GM20000 (cell line): ENCODE measurements around the gene GLMP.

Source experiments
- DNase-seq: peaks from one replicate; pipeline ENCODE4 v3.0.0; 2012; ENCODE audit warnings: low spot score
- TF ChIP-seq, protein P1 (sequence below): IDR thresholded peaks from 2 replicates; pipeline ENCODE4 v1.5.1; 2012; ENCODE audit warnings: mild to moderate bottlenecking, control low read depth; ENCODE audit errors: extremely low read depth, missing control alignments

The GLMP gene

DNA sequence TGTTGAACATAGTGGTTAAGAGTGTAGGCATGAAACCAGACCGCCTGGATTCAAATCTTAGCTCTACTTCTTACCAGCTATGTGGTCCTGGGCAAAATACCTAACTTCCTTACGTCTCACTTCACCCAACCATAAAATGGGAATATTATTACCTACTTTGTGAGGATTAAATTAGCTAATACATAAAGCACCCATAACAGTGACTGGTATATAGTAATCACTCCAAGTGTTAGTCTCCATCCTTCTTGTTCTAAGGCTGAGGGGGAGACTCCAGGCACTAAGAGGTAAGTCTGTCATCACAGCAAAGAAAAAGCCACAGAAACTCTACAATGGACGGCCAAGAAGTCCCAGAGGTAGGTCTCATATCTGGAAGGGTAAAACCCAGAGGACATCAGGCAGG, 15.6 kb downstream of the GLMP start:
- DNase-seq = no peak
- TF ChIP-seq, protein P1, sequence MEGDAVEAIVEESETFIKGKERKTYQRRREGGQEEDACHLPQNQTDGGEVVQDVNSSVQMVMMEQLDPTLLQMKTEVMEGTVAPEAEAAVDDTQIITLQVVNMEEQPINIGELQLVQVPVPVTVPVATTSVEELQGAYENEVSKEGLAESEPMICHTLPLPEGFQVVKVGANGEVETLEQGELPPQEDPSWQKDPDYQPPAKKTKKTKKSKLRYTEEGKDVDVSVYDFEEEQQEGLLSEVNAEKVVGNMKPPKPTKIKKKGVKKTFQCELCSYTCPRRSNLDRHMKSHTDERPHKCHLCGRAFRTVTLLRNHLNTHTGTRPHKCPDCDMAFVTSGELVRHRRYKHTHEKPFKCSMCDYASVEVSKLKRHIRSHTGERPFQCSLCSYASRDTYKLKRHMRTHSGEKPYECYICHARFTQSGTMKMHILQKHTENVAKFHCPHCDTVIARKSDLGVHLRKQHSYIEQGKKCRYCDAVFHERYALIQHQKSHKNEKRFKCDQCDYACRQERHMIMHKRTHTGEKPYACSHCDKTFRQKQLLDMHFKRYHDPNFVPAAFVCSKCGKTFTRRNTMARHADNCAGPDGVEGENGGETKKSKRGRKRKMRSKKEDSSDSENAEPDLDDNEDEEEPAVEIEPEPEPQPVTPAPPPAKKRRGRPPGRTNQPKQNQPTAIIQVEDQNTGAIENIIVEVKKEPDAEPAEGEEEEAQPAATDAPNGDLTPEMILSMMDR = no peak

DNA sequence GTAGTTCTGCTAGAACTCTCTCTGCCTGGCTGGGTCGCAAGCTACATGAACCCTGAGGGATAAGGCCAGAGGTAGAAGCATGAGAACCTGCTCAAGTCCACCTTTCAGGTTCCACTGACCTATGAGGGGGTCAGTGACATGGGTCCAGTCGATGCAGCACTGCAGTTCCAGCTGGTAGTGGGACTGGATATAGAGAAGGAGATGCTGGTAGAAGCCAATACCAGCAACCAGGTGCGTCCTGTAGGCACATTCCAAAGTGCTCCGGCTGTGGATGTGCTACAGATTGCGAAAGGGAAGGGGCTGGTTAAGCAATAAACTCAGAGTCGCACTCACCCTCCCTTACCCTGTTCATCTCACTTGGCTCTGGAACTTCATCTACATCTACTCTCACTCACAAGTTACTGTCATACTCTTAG, 18.5 kb downstream of the GLMP start:
- TF ChIP-seq, protein P1 = no peak
- no peak for DNase-seq

DNA sequence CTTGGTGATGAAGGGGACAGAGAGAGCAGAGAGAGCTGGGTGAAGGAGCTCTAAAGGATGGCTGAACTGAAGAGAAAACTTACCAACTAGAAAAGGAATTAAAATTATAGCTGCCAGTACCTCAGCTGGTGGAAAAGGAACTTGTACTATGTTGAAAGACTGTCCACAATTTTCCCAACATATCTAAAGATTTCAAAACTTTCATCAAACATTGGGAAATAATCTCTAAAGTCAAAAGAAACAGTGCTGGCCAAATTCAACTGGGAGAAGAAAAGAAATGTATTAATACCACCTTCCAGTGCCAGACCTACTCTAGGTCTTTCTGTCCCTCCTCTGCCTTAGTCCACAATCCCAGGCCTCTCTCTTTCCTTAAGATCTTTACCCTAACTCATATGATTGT, 18.9 kb downstream of the GLMP start:
- TF ChIP-seq, protein P1 = no peak
- no peak for DNase-seq

DNA sequence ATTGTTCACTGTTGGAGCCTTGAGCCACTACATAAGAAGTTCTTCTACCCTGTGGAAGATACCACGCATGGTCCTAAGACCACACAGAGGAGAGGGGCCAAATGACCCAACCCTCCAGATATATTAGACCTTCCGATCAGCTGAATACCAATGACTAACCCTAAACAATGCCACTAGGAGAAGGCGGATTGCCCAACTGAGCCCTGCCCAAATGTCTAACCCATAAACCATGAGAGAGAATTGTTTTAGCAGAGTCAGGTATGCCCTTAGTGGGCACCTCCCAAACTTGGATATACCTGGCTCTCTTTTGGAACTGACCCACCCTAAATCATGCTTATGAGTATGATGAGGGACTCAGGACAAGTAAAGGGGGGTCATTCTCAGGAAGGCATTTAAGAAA, 25.2 kb downstream of the GLMP start:
- TF ChIP-seq, protein P1 = no peak
- no peak for DNase-seq

DNA sequence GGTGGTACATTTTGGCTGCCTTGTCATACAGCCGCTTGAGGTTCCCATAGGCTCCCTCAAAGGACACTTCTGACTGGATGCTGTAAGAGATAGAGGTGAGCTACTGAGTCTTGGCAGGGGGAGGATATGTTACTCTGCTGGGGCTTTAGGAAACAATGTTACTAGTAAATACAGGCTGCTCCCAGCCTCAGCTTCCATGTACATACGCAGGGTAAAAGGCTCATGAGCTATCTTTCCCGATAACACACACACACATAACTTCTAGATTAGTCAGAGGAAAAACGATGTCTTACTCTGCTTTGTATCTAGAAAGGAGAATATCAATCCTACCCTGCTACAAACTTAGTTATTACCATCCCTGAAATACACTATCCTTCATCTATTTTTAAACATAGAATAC, 27.1 kb downstream of the GLMP start:
- DNase-seq = no peak
- TF ChIP-seq, protein P1 = no peak

DNA sequence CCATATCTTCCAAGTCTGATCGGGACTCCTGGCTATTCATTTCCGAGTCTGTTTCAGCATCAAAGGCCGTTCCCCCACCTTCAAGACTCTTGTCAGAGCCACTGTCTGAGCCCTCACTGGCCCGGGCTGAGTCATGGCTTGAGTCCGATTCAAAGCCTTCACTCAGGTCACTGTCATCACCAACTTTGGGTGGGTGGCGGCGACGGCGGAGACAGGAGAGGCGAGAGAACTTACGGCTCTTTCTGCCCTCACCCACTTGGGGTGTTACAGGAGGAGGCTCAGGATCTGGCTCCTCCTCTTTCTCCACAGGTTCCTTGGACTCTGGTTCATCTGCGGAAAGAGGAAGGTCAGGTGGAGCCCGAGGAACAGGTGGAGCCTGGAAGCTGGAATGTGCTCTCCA, 29.4 kb downstream of the GLMP start:
- TF ChIP-seq, protein P1 = no peak
- no peak for DNase-seq

DNA sequence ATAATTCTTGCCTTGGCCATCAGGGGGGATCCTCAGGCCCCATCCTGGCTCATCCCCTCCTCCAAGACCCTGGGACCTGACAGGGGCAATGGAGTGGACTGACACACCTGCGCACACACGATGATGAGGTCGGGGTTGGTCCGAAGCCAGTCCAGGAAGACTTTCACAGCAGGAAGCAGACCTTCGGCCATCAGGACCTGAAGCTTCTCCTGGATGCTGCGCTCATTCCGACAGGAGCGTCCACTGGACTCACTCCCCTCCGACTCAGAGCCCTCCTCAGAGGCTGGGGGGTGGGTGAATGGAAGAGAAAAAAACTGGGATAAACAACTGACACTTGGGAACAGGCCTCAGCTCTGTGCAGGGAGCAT, 32.2 kb downstream of the GLMP start:
- no peak for DNase-seq
- TF ChIP-seq, protein P1 = no peak
